Renal pelvis (tissue), 4 donors: Measurements from ENCODE around the gene ETFA. TPM values are rescaled to one million over a fixed set of nuclear protein-coding genes. Genes with fewer than 3 reads are reported as not detected.
"Not testable (repeated sequence)": the region's sequence is repeated elsewhere in the genome, so short reads cannot be mapped to it uniquely, and the experiment has no call there.

Experiments
- DNase-seq: peaks from one replicate; pipeline ENCODE4 v3.0.0-alpha.2; 2013
- polyA plus RNA-seq, 3 donors: library from polyadenylated mRNA; unstranded; fragments of 120-200 nt; gene quantifications; one replicate each; pipeline ENCODE4 v1.2.1, GENCODE V29; 2013; ENCODE audit not compliant: insufficient read length in 3 of 3

ETFA gene
- polyA plus RNA-seq, 3 donors = 160 to 167 (median 160) TPM

- no peak for DNase-seq
Measured at GRCh38 chr15:76333720-76334437, 22.6 kb upstream of the ETFA start.

GRCh38 chr15:76333309-76333708, 22.0 kb upstream of the ETFA start:
- DNase-seq = no peak

- no peak for DNase-seq
Measured at GRCh38 chr15:76332796-76333195, 21.5 kb upstream of the ETFA start.

GRCh38 chr15:76330080-76330680, 18.9 kb upstream of the ETFA start:
- DNase-seq = no peak

- no peak for DNase-seq
Measured at GRCh38 chr15:76328958-76329357, 17.7 kb upstream of the ETFA start.

GRCh38 chr15:76328106-76328696, 16.9 kb upstream of the ETFA start:
- DNase-seq = no peak

- DNase-seq = no peak
Measured at GRCh38 chr15:76327191-76328105, 16.2 kb upstream of the ETFA start.

GRCh38 chr15:76325704-76326103, 14.4 kb upstream of the ETFA start:
- DNase-seq = no peak

GRCh38 chr15:76324066-76324465, 12.8 kb upstream of the ETFA start:
- no peak for DNase-seq

GRCh38 chr15:76321602-76322001, 10.3 kb upstream of the ETFA start:
- DNase-seq = no peak

GRCh38 chr15:76321171-76321570, 9.9 kb upstream of the ETFA start:
- no peak for DNase-seq

GRCh38 chr15:76320012-76320411, 8.7 kb upstream of the ETFA start:
- no peak for DNase-seq

- no peak for DNase-seq
Measured at GRCh38 chr15:76313731-76314130, 2.5 kb upstream of the ETFA start.

GRCh38 chr15:76313175-76313567, 1.9 kb upstream of the ETFA start:
- not testable (repeated sequence) for DNase-seq

GRCh38 chr15:76312540-76313174, 1.4 kb upstream of the ETFA start:
- DNase-seq = no peak

GRCh38 chr15:76310475-76311099, 682 bp downstream of the ETFA start:
- DNase-seq = no peak

GRCh38 chr15:76309601-76310330, 1.5 kb downstream of the ETFA start:
- no peak for DNase-seq

- DNase-seq = no peak
Measured at GRCh38 chr15:76303909-76304308, 7.4 kb downstream of the ETFA start.

- no peak for DNase-seq
Measured at GRCh38 chr15:76299786-76300185, 11.5 kb downstream of the ETFA start.

GRCh38 chr15:76298986-76299385, 12.3 kb downstream of the ETFA start:
- DNase-seq = no peak

- DNase-seq = not testable (repeated sequence)
Measured at GRCh38 chr15:76297951-76298350, 13.3 kb downstream of the ETFA start.
